MCF 10A (cell line): Measurements from ENCODE around the gene CDKN1C. TPM values are rescaled to one million over a fixed set of nuclear protein-coding genes. Genes with fewer than 3 reads are reported as not detected.

Experiments
- BruUV-seq: library from RNA; stranded (reverse); fragments of 400-500 nt; replicated peaks from 2 replicates; lab custom pipeline; 2021; lab: Mats Ljungman, UMichigan
- CTCF ChIA-PET: fragments of 300-600 bp; sonication (Branson Sonifier 250); formaldehyde crosslinking; extraction: SDS; loops from one replicate; lab custom pipeline; 2021; ENCODE audit warnings: antibody characterized with exemption, inconsistent platforms; lab: Yijun Ruan, JAX
- POLR2A ChIA-PET: fragments of 300-600, 350-650 bp; sonication (Branson Sonifier 250); formaldehyde crosslinking; extraction: SDS; loops from one replicate; lab custom pipeline; 2020; ENCODE audit warnings: antibody characterized with exemption, inconsistent platforms; lab: Yijun Ruan, JAX
- DNase-seq: peaks from one replicate; pipeline ENCODE4 v3.0.0-alpha.2; 2018; ENCODE audit not compliant: unreplicated experiment
- H3K27ac Mint-ChIP-seq: one replicate; pipeline ENCODE4 v1.8.0; 2022; ENCODE audit warnings: mild to moderate bottlenecking, low read depth, mixed read lengths; ENCODE audit not compliant: unreplicated experiment
- H3K27me3 Mint-ChIP-seq: one replicate; pipeline ENCODE4 v1.8.0; 2022; ENCODE audit warnings: mixed read lengths; ENCODE audit not compliant: insufficient read depth, unreplicated experiment
- H3K36me3 Mint-ChIP-seq: one replicate; pipeline ENCODE4 v1.8.0; 2022; ENCODE audit warnings: mild to moderate bottlenecking, moderate library complexity, mixed read lengths; ENCODE audit not compliant: insufficient read depth, unreplicated experiment
- H3K4me1 Mint-ChIP-seq: one replicate; pipeline ENCODE4 v1.8.0; 2022; ENCODE audit warnings: mixed read lengths; ENCODE audit not compliant: insufficient read depth, unreplicated experiment
- H3K4me3 Mint-ChIP-seq: one replicate; pipeline ENCODE4 v1.8.0; 2022; ENCODE audit warnings: mild to moderate bottlenecking, moderate library complexity, mixed read lengths; ENCODE audit not compliant: unreplicated experiment
- H3K9me3 Mint-ChIP-seq: one replicate; pipeline ENCODE4 v1.8.0; 2022; ENCODE audit warnings: mixed read lengths; ENCODE audit not compliant: unreplicated experiment
- intact Hi-C: fragments of 100-400 bp; cut with micrococcal nuclease; formaldehyde crosslinking; loops from 2 replicates; pipeline ENCODE4 v1.14.1; 2022
- total RNA-seq: library from RNA; stranded (reverse); gene quantifications from 2 replicates; pipeline ENCODE4 v1.2.3, GENCODE V29; 2022
- TF ChIP-seq, protein P1 (sequence below): fragments of 200-600 bp; IDR thresholded peaks from one replicate; pipeline ENCODE4 v1.8.0; 2022; ENCODE audit warnings: antibody characterized with exemption, mild to moderate bottlenecking; ENCODE audit not compliant: unreplicated experiment

The CDKN1C gene
- total RNA-seq, 1 experiment from 2014 or later = 6.9 TPM

DNA sequence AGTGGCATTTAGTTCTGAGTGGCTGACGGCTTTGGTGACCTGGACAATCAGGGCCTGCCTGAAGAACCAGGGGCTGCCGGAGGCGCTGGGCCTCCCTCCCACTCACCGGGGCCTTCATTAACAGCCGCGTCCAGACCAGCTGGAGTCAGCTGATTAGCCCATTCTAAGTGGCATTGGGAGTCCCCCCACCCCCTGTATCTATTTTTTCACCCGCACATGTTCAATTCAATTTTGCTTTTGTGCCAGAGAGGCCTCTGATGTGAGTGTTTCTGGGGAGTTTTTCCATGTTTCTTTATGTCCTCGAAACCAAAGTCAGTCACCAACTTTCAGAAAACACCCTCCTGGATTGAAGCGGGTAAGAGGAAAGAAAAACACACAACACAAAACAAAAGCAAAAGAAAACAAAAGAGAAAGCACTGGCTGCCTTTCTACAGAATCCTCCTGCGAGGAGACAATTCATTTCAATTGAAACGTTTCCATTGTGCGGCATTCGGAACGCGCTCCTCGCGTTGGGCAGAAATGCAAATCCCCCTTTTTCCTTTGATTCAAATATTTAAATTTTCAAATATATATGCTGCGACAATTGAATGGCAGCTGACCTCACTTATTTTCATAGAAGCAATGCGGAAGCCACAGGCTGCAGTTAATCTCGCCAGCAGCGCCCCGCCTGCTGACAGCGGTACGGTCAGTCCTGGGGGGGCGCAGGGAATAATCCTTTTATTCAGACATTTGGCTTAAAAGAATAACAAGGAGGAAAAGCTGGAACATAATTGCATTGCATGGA, 17.7 kb downstream of the CDKN1C start:
- BruUV-seq = no TSS peak
- Mint-ChIP-seq H3K4me3 (no peak overlapping the region), H3K9me3 (no peaks in the 10 kb centered on the region), H3K27me3 (peaks cover 16% of the 10 kb centered on the region), H3K4me1 (no peaks in the 10 kb centered on the region), H3K27ac (no peak overlapping the region), H3K36me3 (no peaks in the 10 kb centered on the region)
- intact Hi-C loops = no loop called here
- ChIA-PET POLR2A (no interaction called here), CTCF (no interaction called here)
- TF ChIP-seq, protein P1, sequence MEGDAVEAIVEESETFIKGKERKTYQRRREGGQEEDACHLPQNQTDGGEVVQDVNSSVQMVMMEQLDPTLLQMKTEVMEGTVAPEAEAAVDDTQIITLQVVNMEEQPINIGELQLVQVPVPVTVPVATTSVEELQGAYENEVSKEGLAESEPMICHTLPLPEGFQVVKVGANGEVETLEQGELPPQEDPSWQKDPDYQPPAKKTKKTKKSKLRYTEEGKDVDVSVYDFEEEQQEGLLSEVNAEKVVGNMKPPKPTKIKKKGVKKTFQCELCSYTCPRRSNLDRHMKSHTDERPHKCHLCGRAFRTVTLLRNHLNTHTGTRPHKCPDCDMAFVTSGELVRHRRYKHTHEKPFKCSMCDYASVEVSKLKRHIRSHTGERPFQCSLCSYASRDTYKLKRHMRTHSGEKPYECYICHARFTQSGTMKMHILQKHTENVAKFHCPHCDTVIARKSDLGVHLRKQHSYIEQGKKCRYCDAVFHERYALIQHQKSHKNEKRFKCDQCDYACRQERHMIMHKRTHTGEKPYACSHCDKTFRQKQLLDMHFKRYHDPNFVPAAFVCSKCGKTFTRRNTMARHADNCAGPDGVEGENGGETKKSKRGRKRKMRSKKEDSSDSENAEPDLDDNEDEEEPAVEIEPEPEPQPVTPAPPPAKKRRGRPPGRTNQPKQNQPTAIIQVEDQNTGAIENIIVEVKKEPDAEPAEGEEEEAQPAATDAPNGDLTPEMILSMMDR = no peak
- DNase-seq = no peak

DNA sequence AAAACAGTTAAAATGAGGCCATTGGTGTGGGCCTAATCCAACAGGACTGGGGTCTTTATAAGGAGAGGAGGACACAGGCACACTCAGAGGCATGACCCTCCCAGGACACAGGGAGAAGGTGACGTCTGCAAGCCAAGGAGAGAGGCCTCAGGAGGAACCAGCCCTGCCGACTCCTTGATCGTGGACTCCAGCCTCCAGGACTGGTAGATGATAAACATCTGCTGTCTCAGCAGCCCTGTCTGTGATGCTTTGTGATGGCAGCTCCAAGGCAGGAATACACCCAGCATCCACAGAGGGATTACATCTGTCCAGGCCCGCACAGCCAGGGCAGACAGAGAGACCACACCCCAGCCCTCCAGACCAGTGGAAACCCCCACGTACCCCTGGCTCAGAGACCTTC, 18.4 kb downstream of the CDKN1C start:
- Mint-ChIP-seq H3K4me3 (no peak overlapping the region), H3K27ac (no peak overlapping the region), H3K4me1 (no peaks in the 10 kb centered on the region), H3K9me3 (no peaks in the 10 kb centered on the region), H3K36me3 (no peaks in the 10 kb centered on the region), H3K27me3 (peaks cover 16% of the 10 kb centered on the region)
- TF ChIP-seq, protein P1 = no peak
- ChIA-PET CTCF (interaction anchor here (0.7 kb wide), 1 partner anchor 11 kb away, joined by 6 read pairs; no protein-coding TSS in a partner anchor), POLR2A (no interaction called here)
- BruUV-seq = no TSS peak
- intact Hi-C loops = no loop called here
- no peak for DNase-seq

DNA sequence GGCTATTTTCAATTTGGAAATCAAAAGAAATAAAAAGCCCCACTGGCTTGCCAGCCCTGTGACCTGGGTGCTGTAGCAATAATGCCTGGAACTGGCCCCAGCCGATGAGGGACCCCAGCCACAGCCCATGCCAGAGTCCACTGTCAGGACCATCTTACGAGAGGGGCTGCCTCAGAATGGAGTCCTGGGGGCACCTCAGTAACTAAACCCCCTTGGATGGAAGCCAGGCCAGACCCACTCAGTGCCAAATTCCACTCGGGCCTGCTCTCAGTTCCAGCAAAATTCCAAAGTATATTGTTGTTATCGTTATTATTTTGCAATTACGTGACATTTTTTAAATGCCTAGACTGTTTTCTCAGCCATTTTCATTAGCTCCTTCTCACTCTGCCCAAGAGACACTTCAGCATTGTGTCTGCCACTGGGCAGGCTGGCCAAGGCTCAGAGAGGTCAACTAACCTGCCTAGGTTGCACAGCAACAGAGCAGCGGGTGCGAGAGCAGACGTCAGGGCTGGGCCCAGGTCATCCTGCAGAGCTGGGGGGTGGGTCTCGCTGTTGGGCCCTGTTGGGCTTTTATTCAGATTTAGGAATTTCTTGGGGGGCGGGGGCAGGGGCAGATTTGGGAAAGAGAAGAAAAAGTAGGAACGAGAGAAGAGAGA, 19.5 kb downstream of the CDKN1C start:
- no TSS peak for BruUV-seq
- H3K4me1 Mint-ChIP-seq = no peaks in the 10 kb centered on the region
- peaks cover 16% of the 10 kb centered on the region for H3K27me3 Mint-ChIP-seq
- H3K4me3 Mint-ChIP-seq = no peak overlapping the region
- no peak overlapping the region for H3K27ac Mint-ChIP-seq
- H3K9me3 Mint-ChIP-seq = no peaks in the 10 kb centered on the region
- ChIA-PET CTCF (interaction anchor here (0.7 kb wide), 2 partner anchors 334 to 391 kb away, joined by 3 read pairs; no protein-coding TSS in a partner anchor), POLR2A (interaction anchor here (0.6 kb wide), 1 partner anchor 323 kb away, joined by 3 read pairs; no protein-coding TSS in a partner anchor)
- no peak for DNase-seq
- intact Hi-C loops = no loop called here
- TF ChIP-seq, protein P1 = no peak
- no peaks in the 10 kb centered on the region for H3K36me3 Mint-ChIP-seq

GRCh38 chr11:2864901-2865300, 20.7 kb downstream of the CDKN1C start:
- ChIA-PET CTCF (interaction anchor here (0.6 kb wide), 1 partner anchor 671 kb away, joined by 3 read pairs; no protein-coding TSS in a partner anchor), POLR2A (no interaction called here)
- no peaks in the 10 kb centered on the region for H3K36me3 Mint-ChIP-seq
- BruUV-seq = no TSS peak
- no peaks in the 10 kb centered on the region for H3K9me3 Mint-ChIP-seq
- no peak overlapping the region for H3K27ac Mint-ChIP-seq
- TF ChIP-seq, protein P1 = no peak
- no peak for DNase-seq
- intact Hi-C loops = no loop called here
- no peak overlapping the region for H3K4me3 Mint-ChIP-seq
- peaks cover 16% of the 10 kb centered on the region for H3K27me3 Mint-ChIP-seq
- peaks cover 11% of the 10 kb centered on the region for H3K4me1 Mint-ChIP-seq
